Endothelial cell of umbilical vein (primary cell): ENCODE data around the gene DAGLB.

Experiments
- CTCF ChIP-seq, 2 donors: IDR thresholded peaks; 1 replicate in 1 of 2; 2 replicates in 1 of 2; pipeline ENCODE4 v1.5.1; 2011; ENCODE audit warnings: low read length in 2 of 2, mild to moderate bottlenecking in 2 of 2, moderate library complexity in 2 of 2, control low read depth in 1 of 2, inconsistent platforms in 1 of 2, low read depth in 1 of 2; ENCODE audit not compliant: insufficient read depth in 1 of 2; ENCODE audit errors: extremely low read depth in 1 of 2
- GATA2 ChIP-seq: IDR thresholded peaks from 2 replicates; pipeline ENCODE4 v1.7.0; 2011; ENCODE audit warnings: low read depth, mild to moderate bottlenecking, moderate library complexity, mixed read lengths, low read length; ENCODE audit not compliant: insufficient read length, insufficient read depth
- POLR2A ChIP-seq: IDR thresholded peaks from 2 replicates; pipeline ENCODE4 v1.6.1; 2012; ENCODE audit warnings: low read depth, mild to moderate bottlenecking, control low read depth, low read length

GRCh38 chr7:6475433-6476186, 27.9 kb upstream of the DAGLB start:
- TF ChIP-seq POLR2A (no peak), CTCF (IDR thresholded peaks at IDR 0.05; ENCODE audit: extremely low read depth in 1 of 2, insufficient read depth in 1 of 2, low read depth in 1 of 2, low read length in 2 of 2) (no peak), GATA2 (no peak)
